Measurements from ENCODE around the gene PROX1.

Gene PROX1

GRCh38 chr1:214027498-214027897 lies 39.7 kb downstream of the PROX1 start:
- ChIA-PET CTCF (interaction anchor here (1.8 kb wide), 1 partner anchor 14 kb away, joined by 5 read pairs; no protein-coding TSS in a partner anchor), POLR2A (no interaction called here)
- no peak for DNase-seq (ENCODE audit: extremely low spot score)
- no peak for TF ChIP-seq CTCF (IDR thresholded peaks at IDR 0.05; ENCODE audit: control extremely low read depth, extremely low read depth, low read depth, missing control alignments)

- ChIA-PET POLR2A (no interaction called here), CTCF (interaction anchor here (1.8 kb wide), 1 partner anchor 13 kb away, joined by 5 read pairs; no protein-coding TSS in a partner anchor)
- no peak for TF ChIP-seq CTCF (IDR thresholded peaks at IDR 0.05; ENCODE audit: control extremely low read depth, extremely low read depth, low read depth, missing control alignments)
- no peak for DNase-seq (ENCODE audit: extremely low spot score)
Measured at GRCh38 chr1:214028095-214028494, 40.3 kb downstream of the PROX1 start.

GRCh38 chr1:214028649-214029406 lies 41.1 kb downstream of the PROX1 start:
- CTCF ChIA-PET: interaction anchor here (1.8 kb wide), 1 partner anchor 13 kb away, joined by 5 read pairs; no protein-coding TSS in a partner anchor
- DNase-seq (ENCODE audit: extremely low spot score): no peak
- TF ChIP-seq CTCF (IDR thresholded peaks at IDR 0.05; ENCODE audit: control extremely low read depth, extremely low read depth, low read depth, missing control alignments): no peak
- POLR2A ChIA-PET: no interaction called here

- POLR2A ChIA-PET: no interaction called here
- TF ChIP-seq CTCF (IDR thresholded peaks at IDR 0.05; ENCODE audit: control extremely low read depth, extremely low read depth, low read depth, missing control alignments): no peak
- no peak for DNase-seq (ENCODE audit: extremely low spot score)
- CTCF ChIA-PET: no interaction called here
Measured at GRCh38 chr1:214029796-214030195, 42.0 kb downstream of the PROX1 start.

- DNase-seq (ENCODE audit: extremely low spot score): no peak
- no peak for TF ChIP-seq CTCF (IDR thresholded peaks at IDR 0.05; ENCODE audit: control extremely low read depth, extremely low read depth, low read depth, missing control alignments)
- ChIA-PET POLR2A (no interaction called here), CTCF (no interaction called here)
Measured at GRCh38 chr1:214031267-214031650, 43.5 kb downstream of the PROX1 start.

- TF ChIP-seq CTCF (IDR thresholded peaks at IDR 0.05; ENCODE audit: control extremely low read depth, extremely low read depth, low read depth, missing control alignments): no peak
- no peak for DNase-seq (ENCODE audit: extremely low spot score)
- ChIA-PET CTCF (interaction anchor here (2.7 kb wide), 1 partner anchor 15 kb away, joined by 6 read pairs; no protein-coding TSS in a partner anchor), POLR2A (no interaction called here)
Measured at GRCh38 chr1:214037468-214037867, 49.7 kb downstream of the PROX1 start.
